GM19372 (cell line): ENCODE measurements around the gene IQCK.

Experiments used
- ATAC-seq: cut with Tn5 transposase; IDR thresholded peaks from one replicate; pipeline ENCODE4 v1.9.1; 2021; ENCODE audit warnings: mild to moderate bottlenecking, low read depth, moderate library complexity; ENCODE audit not compliant: unreplicated experiment

IQCK gene

DNA sequence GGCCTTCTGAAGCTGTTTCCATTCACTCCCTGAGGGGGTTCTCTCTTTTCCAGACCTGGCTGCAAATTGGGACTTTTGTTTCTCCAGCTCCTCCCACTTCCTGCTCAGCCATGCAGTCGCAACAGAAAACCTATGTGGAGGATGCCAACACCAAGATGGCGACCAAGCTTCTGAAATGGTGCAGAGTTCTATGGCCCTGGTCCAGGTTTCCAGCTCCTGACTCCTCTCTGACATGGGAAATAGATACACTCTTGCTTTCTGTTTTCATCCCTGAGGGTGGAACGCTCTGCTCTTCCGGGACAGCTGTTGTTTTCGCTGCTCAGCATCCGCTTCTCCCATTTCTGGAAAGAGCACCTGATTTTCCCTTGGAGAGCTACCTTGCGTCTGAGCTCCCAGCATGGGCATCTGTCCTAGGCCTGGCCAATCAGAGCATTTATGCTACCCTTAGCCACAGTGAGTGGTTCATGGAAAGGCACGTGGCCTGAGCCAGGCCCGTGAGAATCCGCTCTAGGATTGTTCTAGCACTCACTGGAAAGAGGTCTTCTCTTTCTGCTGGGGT, 158.5 kb downstream of the IQCK start:
- ATAC-seq = no peak

DNA sequence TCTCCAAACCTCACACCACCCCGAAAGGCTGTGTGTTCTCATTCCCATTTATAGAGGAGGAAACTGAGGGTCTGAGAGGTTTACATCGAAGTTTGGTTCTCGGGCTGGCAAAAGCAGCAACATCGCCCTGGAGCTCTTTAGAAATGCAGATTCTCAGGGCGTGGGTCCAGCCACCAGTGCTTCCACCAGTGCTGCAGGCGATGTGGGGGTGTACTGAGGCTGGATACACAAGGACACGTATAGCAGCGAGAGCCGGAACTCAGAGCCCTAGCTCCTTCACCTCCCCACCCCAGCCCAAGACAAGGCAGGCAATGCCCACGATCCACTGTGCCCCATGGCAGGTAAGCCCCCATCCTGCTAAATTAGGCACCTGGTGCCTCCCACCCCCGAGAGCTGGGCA, 160.7 kb downstream of the IQCK start:
- no peak for ATAC-seq

DNA sequence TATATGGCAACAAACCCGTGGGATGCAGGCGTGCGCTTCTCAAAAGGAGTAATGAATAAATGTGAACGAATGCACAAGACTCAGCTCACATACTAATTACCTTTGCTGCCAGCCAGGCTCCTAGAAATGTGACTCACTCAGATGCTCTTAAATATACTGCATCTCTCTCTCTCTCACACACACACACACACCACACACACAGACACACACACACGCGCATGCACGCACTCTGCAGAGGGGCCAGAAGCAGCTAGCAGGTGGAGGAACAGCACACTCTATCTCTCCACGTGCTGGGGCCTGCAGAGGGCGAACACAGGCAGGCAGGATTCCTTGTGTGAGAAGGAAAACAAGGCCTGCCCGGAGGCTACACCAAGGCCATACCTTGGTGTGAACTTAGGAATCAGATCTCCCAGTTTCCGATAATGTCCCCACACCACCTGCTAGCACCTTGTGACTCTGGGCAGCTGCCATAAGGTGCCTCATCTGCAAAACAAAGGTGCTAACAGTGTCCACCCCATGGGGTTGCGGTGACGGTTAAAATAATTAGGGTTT, 161.2 kb downstream of the IQCK start:
- ATAC-seq = no peak

DNA sequence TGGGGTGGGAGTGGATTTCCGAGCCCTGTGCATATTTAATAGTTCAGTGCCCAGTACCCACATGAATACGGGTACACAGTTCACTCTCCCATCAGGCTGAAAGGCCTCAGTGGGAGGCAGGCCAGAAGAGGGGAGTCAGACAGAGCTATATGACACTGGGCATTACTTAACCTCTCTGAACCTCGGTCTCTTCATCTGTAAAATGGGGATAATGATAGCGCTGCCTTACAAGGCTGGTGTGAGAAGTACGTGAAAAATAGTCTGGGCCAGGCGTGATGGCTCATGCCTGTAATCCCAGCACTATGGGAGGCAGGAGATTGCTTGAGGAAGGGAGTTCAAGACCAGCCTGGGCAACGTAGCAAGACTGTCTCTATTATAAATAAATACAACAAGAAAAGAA, 163.0 kb downstream of the IQCK start:
- ATAC-seq = no peak

DNA sequence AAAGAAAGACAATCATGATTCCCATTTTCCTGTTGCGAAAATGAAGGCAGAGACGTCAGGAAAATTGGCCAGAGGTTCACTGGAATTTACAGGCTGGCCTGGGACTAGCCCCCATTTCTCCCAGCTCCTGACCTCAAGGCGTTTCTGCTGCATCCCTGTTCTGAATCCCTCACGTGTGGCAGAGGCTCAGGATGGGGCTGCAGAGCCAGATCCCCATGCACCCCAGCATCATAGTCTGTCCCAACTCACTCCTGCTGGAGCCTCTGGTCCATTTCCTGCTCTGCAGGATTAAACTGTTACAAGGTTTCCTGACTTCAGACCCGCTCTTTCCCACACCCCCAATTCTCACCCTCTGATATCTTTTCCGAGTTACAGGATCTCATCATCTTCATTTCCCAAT, 163.7 kb downstream of the IQCK start:
- no peak for ATAC-seq

DNA sequence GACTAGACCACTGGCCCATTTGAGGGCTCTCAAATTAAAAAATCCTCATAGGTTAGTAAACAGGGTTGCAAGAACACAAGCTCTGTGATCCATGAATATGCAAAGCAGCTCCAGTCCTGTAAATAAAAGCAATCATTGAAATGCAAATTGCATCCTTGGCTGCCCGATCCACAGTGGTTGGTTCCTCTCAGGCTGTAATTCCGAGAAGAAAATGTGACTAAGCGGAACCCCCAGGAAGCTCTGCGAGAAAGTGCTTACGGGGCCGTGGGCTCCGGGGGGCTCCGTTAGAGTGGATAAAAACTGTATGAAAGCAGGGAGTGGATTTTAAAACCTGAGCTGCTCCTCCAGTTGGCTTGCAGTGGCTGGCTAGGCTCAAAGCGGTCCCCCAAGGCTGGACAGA, 164.1 kb downstream of the IQCK start:
- ATAC-seq = no peak

DNA sequence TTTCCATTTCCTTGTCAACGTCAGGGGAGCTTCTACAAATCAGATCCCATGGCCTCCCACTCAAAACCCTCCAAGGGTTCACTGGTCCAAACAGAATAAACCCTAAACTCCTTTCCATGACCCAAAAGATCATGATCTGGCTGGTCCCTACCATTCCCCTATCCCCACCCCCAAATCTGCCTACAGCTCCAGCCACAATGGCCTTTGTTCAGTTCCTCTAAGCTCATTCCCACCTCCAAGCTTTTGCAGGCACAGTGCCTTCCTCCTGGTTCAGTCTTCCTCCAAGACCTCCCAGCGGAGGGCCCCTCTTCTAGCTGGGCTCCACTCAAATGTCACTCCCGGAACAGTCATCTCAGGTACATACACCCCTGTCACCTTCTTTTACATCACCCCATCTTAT, 164.6 kb downstream of the IQCK start:
- no peak for ATAC-seq

DNA sequence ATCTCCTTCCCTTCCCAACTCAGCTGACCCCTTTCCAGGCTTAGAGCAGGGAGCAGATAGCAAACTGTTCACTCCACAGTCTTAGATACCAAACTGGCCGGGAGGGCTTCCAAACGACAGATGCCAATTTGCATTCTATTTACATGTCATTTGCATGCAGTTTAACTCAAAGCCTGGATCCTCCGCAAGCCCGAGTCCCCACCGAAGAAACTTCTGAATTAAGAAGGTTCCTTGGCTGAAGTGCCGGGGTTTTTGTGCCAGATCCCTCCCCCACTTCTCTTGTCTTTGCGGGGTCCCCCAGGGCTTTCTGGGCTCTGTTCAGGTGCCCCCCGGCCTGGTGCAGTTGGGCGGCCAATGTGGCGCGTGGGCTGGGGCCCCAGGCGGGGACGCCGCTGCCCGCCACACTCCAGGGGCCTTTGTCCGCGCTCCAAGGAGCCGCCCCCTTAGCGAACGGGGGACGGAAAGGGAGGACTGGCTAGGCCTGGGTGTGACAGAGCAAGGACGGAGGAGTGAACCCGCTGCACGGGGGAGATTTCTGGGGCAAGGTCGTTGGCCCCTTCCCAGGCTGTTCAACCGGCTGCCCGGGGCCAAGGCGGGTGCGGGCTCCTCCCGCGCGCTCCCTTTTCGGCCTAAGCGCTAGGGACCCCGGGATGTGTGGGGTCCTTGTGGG, 165.4 kb downstream of the IQCK start:
- ATAC-seq = no peak

DNA sequence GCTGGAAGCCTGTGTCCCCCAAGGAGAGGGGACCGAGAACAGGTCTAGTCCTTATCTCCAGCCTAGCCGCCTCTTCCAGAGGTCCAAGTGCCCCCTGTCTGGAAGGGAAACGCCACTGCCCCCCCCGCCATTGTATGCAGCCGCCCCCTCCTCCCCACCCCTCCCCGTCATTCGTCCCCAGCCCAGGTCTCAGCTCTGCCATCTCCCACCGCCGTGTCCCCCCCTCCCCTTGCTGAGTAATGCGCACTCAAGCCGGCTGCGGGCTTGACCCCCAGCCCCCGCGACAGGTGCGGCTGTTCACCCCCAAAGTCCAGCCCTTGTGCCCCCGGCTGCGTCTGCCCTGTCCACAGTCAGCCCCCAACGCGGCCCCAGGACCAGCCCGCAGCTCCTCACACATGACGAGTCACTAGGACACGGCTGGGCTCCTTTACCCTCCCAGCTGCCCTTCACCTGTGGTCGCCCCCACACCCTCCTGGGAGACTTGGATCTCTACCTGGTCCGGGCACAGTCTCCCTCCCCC, 166.0 kb downstream of the IQCK start:
- ATAC-seq = no peak

DNA sequence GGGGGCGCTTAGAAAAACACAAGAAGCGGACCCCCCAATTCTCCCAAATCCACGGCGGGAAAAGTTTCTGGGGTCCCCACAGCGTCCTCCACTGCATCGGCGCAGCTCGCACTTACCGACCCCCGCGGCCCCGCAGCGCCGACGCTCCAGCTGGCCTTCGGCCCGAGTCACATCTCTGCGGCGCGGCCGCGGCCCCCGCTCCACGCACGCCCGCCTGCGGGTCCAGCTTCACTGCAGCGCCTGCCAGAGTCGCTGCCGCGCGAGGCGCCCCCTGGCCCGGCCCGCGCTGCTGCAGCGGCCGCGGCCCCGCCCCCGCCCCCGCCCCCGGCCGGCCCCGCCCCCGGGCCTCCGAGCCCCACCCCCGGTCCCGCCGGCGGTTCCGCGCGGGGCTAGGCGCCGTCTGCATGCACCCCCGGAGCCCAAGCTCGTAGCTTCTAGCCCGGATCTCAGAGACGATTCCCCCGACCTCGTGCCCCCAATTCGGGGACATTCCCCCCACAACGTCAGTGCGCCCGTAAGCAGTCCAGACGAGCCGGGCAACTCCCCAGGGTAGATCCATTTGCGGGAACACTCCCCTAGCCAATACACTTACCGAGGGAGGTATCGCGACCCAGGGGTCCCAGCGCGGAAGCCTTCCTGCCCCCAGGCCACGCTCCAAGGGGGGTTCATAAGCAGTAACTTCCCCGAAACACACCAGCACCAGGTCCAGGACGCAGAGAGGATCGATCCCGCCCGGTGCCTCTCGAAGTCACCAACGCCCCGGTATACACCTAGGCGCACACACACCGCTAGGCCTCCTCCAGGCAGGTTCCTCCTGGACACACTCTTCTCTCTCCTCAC, 166.8 kb downstream of the IQCK start, which contains the start of gene GPRC5B:
Gene GPRC5B (minus strand): TSS at position 238 of the 840 bp plus-strand sequence. CDS start 12,003 bp downstream, outside the sequence.
- no peak for ATAC-seq

DNA sequence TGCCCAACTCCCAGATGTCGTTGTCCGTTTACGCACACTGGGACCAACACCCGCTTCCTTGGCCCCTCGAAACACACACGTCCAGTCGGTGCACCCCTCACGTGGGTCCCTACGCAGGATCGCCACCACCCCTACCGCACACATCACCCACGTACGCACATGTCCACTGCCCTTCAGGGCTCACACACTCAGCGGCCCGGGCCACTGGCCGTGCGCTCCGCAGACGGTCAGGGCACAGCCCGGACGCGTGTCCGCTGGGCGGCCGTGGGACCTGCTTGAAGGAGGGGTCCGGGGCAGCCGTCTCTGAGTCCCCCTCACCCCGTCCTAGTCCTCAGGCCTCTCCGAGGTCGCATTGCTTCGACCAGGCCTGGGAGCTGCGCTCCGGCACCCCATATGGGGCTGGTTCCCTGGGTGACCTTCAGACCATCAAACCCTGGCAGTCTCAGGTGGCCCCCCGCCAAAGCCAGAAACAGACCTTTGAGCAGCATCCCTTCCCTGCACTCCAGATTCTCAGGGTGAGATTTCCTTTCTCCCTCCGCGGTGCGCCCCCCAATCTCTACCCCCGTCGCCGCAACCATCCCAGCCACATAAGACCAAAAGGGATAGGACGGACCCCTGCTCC, 167.5 kb downstream of the IQCK start:
- ATAC-seq = no peak

DNA sequence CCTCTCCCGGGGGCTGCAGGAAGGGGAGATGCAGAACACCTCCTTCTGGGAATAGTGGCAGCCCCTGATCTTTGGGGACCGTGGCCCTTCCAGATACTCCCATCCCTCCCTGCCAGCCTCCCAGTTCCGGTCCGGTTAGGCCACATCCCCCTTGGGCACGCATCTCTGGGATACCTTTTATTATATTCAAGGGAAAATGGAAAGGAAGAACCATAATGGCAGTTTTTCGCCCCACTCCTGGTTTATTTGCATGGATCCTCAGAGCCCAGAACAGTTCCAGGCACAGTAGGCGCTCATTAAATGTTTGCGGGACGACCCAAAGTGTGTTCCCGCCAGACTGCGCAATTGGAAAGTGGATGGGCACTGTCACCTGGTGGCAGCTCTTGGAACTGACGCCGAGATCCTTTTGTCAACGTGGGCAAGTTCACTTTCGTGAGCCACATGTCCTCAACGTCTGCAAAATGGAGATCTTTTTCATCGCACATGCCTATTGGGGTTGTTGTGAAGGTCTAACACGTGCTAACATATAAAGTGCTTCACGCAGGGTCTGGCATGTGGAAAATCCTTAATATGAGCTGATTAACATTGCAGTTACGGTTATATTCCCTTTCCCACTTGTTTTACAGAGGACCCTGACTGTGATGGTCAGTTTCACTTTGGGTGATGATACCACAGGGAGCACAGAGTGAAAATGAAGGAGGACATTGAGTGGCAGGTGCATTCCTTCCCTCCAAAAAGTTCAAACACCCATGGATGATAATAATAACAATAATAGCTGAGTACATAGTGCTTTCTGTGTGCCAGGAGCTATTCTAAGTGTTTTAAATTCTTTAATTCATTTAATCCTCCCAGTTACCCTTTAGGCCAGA, 168.2 kb downstream of the IQCK start:
- peak; percentile 71 for ATAC-seq

DNA sequence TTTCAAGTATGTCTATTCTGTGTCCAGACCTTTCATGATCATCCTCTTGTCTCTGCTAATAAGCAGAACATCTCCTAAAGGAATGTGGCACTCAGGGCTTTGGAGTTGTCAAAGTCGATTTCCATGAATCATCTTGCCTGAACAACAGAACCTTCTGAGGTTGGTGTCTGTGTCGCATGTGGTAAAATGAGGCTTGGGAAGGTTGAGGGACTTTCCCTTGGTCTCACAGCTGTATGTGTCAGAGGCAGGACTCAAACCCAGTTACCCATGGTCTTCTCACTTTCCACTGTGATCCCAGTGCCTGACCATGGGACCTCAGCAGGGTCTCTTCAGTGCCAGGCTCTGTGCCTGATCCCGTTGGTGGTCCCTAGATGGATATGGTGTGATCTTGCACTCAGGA, 170.8 kb downstream of the IQCK start:
- ATAC-seq = no peak

DNA sequence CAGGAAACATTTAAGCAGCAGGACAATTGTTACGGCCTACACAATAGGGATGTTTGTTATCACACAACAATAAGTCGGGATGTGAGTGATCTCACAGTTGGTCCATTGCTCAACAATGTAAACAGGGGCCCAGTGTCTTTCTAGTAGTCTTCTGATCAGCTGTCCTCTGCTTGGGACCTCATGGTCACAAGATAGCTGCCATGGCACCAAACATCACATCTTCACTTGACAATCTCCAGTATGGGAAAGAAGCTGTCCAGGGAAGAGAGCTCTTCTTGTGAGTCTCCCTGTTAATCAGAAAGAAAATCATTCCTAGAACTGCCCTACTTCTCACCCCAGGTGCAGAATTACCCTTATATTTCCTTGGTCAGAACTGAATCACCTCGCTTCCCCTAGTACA, 172.8 kb downstream of the IQCK start:
- no peak for ATAC-seq

DNA sequence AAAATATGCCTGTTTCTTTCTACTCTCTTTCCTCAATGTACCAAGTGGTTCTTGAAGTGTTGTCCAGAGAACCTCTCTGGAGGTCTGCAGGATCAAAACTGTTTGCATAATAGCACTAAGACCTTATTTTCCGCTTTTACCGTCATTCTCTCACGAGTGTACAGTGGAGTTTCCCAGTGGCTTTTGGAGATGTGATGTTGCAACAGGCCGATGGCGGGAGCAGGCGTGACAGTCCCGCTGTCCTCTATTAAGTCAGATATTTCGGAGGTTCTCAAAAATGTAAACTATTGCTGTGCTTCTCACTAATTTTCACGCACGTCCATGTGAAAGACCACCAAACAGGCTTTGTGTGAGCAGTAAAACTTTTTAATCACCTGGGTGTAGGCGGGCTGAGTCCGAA, 174.8 kb downstream of the IQCK start:
- ATAC-seq = no peak

DNA sequence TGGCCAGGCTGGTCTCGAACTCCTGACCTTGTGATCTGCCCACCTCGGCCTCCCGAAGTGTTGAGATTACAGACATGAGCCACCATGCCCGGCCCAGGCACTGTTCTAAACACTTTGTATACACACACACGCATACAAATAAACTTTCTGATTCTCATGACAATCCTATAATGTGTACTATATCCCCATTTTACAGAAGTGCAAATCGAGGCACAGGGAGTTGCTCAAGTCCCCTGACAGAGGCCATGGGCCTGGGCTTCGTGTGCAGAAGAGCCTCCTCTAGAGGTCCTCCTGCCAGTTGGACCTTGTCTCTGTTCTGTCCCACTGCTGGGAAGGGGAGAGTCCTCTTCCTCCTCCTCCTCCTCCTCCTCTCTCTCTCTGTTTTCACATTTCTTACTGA, 176.5 kb downstream of the IQCK start:
- no peak for ATAC-seq

DNA sequence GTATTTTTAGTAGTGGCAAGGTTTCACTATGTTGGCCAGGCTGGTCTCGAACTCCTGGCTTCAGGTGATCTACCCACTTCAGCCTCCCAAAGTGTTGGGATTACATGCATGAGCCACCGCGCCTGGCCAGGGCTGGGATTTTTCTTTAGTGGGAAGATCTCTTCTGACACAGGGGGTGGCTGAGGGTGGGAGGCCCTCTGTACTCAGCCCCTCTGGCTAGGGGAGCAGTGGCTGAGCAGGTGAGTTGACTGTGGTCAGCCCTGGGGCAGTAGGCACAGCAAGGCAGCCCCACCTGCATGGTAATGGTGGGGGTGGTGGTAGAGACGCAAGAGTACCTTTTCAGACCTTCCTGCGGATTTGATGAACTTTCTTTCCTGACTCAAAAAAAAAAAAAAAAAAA, 178.9 kb downstream of the IQCK start:
- no peak for ATAC-seq

DNA sequence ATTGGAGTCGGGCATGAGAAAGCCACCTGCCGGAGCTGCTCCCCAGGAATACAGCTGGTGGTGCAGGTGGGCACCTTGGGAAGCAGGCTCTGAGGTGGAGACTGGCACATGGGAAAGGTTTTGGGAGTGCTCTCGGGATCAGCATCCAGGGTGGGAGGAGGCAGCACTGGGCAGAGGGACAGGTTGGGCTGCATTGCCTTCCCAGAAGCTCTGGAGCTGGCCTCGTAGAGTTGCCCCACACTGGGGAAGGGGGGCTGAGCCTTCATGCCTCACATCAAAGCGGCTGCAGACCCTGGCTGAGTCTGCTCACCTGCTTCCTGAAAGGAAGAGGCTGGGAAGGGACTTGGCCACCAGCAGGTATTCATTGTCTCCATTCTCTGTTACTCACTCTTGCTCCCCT, 180.1 kb downstream of the IQCK start:
- ATAC-seq = no peak

DNA sequence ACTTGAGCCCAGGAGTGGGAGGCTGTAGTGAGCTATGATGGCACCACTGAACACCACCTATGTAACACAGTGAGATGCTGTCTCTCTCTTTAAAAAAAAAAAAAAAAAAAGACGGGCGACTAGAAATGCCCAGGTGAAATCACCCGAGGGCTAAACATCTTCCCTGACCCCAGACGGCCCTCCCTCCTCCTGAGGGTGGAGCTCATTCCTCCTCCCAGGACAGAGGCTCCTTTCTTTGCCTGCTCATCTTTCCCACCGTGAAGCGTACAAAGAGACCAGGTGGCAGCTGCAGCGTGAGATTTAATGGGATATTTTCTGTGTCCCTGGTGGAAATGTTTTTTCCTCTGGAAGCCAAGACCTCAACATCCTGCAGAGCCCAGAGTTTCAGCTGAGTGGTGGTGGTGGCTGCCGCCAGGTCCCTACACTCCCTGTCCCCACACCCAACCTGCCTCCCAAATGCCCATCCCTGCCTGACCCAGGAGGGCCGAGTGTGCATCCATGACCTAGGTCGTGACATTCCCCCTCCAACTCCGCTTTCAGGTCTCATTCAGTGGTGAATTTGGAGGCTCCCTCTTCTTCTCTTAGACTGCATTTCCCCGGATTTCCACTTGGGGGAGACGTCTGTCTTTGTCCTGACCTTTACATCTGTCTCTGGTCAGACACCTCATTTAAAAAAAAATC, 181.0 kb downstream of the IQCK start:
- no peak for ATAC-seq
